GM18502 (cell line): ENCODE results near the gene MOCS1.

Source experiments
- ATAC-seq: cut with Tn5 transposase; IDR thresholded peaks from one replicate; pipeline ENCODE4 v1.9.1; 2021; ENCODE audit warnings: mild to moderate bottlenecking; ENCODE audit not compliant: unreplicated experiment, poor library complexity

The MOCS1 gene

GRCh38 chr6:39882531-39882899 is 51.7 kb downstream of the MOCS1 start:
- ATAC-seq, result no peak

- ATAC-seq, result no peak
These were observed 52.3 kb downstream of the MOCS1 start for GRCh38 chr6:39881851-39882530.

GRCh38 chr6:39880594-39880993 is 53.7 kb downstream of the MOCS1 start:
- no peak for ATAC-seq

GRCh38 chr6:39879535-39879934 is 54.7 kb downstream of the MOCS1 start:
- no peak for ATAC-seq

GRCh38 chr6:39876826-39877225 is 57.4 kb downstream of the MOCS1 start:
- ATAC-seq, result no peak

- ATAC-seq, result no peak
These were observed 58.2 kb downstream of the MOCS1 start for GRCh38 chr6:39876111-39876510.

GRCh38 chr6:39873439-39873838 is 60.8 kb downstream of the MOCS1 start:
- no peak for ATAC-seq

- no peak for ATAC-seq
These were observed 63.3 kb downstream of the MOCS1 start for GRCh38 chr6:39870950-39871349.

- ATAC-seq, result no peak
These were observed 66.7 kb downstream of the MOCS1 start for GRCh38 chr6:39867592-39867991.

GRCh38 chr6:39865011-39865888 is 69.0 kb downstream of the MOCS1 start:
- ATAC-seq, result no peak

GRCh38 chr6:39861663-39862062 is 72.6 kb downstream of the MOCS1 start:
- ATAC-seq, result no peak

- no peak for ATAC-seq
These were observed 75.2 kb downstream of the MOCS1 start for GRCh38 chr6:39859025-39859424.

GRCh38 chr6:39855356-39855995 is 78.8 kb downstream of the MOCS1 start:
- no peak for ATAC-seq
